ENCODE results near the gene IFNA13. TPM values are rescaled to one million over a fixed set of nuclear protein-coding genes. Genes with fewer than 3 reads are reported as not detected.

IFNA13 gene
- total RNA-seq = not detected

DNA sequence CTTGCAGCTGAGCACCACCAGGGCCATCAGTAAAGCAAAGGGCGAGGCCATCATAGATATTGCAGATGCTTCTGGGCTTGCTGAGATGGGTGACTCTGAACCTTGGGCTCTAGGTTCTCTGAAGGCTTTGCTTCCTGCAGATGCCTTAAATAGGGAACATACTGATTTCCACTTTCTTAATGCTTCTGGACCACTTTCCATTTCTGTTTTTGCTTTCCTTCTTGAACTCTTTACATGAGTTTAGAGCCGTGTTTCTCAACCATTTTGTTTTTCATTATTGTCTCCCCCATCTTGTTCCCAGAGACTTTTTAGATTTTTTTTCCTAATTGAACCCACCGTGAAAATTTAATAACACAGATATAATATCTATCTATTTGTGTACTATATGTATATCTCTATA lies at the start of gene IFNA13:
Gene IFNA13, minus strand, starts transcription at position 101 of the 400 bp plus-strand sequence. Its CDS starts 47 bp downstream, at position 54.
- DNase-seq = no peak
- H3K9me3 Mint-ChIP-seq = no peaks in the 10 kb centered on the region
- H3K4me1 Mint-ChIP-seq (ENCODE audit: low read depth) = no peaks in the 10 kb centered on the region
- no peaks in the 10 kb centered on the region for H3K36me3 Mint-ChIP-seq (ENCODE audit: insufficient read depth)
- no peak for ATAC-seq
- H3K4me3 Mint-ChIP-seq = no peak within 1 kb of the TSS
- peaks cover 17% of the 10 kb centered on the region for H3K27me3 Mint-ChIP-seq (ENCODE audit: low read depth)

DNA sequence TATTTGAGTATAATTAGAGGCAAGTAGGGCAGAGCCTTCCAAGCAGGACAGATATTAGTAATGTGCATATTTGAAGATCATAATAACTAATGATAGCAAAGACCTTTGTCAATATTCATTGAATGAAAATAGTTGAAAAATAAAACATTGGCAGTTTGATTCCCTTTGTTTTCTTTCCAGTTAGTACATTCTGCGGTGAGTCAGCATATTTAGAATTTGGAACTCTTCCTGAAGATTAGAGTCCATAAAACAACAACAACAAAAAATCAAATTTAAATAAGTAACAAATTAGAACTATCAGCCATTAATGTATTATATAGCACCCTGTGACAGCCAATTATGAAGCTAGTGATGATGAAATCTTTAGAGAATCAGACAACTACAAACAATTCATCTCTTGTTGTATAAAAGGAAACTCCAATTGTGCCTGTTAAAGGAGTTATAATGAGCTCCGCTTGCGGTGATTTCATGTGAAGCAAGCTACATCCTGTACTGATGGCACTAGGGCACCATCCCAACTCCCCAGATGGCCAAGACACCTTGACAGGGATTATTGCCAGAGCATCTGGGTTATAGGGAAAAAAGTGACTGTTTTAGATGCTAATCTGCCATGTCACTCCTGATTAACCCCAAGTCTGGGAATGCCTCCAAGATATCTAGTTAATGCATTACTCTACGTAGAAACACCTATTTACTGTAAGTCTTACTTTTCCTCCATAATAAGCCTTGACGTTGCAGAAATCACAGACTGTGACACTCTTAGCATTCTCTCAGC lies 47.8 kb upstream of the IFNA13 start:
- Mint-ChIP-seq H3K4me1 (ENCODE audit: low read depth) (peaks cover 2% of the 10 kb centered on the region), H3K9me3 (no peaks in the 10 kb centered on the region), H3K36me3 (ENCODE audit: insufficient read depth) (no peaks in the 10 kb centered on the region), H3K4me3 (no peak overlapping the region), H3K27me3 (ENCODE audit: low read depth) (peaks cover 4% of the 10 kb centered on the region)
- ATAC-seq (no peak), DNase-seq (no peak)

DNA sequence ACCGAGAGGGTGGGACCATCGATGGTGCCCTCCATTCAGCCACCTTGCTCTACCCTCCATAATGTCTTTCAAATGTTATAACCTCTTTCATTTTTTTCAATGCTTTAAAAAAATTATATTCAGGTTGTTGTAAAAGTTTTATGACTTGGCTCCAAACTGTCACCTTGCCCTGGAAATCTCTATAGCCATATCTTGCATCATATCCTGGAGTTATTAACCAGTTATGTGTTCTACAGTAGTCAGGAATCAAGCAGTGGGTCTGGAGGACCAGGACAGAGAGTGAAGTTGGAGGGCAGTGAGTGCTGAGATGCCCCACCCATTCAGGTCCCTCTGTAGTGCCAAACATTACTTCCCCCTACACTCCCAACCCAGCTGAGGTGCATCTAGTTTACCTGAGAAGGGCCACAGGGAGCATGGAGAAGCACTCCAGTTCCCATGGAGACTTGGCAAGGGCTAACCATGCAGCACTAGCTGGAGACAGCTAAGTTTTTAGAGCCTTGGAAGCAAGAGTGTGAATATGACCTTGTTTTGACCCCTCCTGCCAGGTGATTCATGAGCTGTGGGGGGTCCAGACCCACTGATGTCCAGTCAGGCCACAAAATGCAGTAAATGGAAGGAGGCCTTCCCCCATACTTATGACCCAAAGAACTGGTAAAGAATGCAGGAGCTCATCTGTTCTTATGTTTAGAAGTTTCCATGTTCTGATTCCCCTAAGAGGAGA lies 46.5 kb upstream of the IFNA13 start:
- H3K9me3 Mint-ChIP-seq = no peaks in the 10 kb centered on the region
- H3K4me1 Mint-ChIP-seq (ENCODE audit: low read depth) = peaks cover 2% of the 10 kb centered on the region

DNA sequence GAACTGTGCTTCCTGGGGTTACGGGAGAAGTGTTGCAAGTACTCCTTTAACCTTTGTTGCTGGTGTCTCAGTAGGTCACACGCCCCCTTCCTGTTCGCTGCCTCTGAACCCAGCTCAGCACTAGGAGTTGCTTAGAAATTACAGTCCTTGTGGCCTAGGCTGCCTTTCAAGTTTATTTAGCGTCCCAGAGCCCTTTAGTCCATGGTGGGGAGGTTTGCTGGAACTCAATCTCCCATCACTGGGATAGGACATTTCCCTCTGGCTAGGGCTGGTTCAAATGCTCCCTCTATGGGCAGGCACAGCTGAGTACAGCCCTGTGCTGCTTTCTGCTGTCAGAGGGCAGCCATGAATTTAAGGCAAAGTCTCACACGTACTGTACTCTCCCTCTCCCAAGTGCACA lies 45.8 kb upstream of the IFNA13 start:
- DNase-seq (no peak), ATAC-seq (peak; percentile 65 to 67)
- Mint-ChIP-seq H3K36me3 (ENCODE audit: insufficient read depth) (no peaks in the 10 kb centered on the region), H3K4me3 (no peak overlapping the region), H3K9me3 (no peaks in the 10 kb centered on the region), H3K4me1 (ENCODE audit: low read depth) (peaks cover 2% of the 10 kb centered on the region), H3K27me3 (ENCODE audit: low read depth) (peaks cover 8% of the 10 kb centered on the region)

More for the DNA sequence above, 46.5 kb upstream of the IFNA13 start:
- ATAC-seq (no peak), DNase-seq (no peak)
- H3K4me3 Mint-ChIP-seq = no peak overlapping the region
- H3K27me3 Mint-ChIP-seq (ENCODE audit: low read depth) = peaks cover 8% of the 10 kb centered on the region
- no peaks in the 10 kb centered on the region for H3K36me3 Mint-ChIP-seq (ENCODE audit: insufficient read depth)

DNA sequence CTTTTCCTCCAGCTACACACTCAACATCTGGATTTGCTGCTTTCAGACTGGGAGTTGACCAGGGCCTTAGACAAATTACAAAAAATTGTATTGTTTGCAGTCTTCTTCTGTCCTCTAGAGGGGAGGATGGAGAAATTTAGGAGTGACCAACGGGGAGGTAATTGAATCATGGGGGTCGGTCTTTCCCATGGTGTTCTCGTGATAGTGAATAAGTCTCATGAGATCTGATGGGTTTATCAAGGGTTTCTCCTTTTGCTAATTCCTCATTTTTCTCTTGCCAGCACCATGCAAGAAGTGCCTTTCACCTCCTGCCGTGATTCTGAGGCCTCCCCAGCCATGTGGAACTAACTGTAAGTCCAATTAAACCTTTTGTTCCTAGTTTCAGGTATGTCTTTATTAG lies 45.3 kb upstream of the IFNA13 start:
- H3K27me3 Mint-ChIP-seq (ENCODE audit: low read depth) = peaks cover 8% of the 10 kb centered on the region
- ATAC-seq = no peak
- H3K9me3 Mint-ChIP-seq = no peaks in the 10 kb centered on the region
- no peaks in the 10 kb centered on the region for H3K36me3 Mint-ChIP-seq (ENCODE audit: insufficient read depth)
- H3K4me1 Mint-ChIP-seq (ENCODE audit: low read depth) = peaks cover 2% of the 10 kb centered on the region
- DNase-seq = no peak
- no peak overlapping the region for H3K4me3 Mint-ChIP-seq

DNA sequence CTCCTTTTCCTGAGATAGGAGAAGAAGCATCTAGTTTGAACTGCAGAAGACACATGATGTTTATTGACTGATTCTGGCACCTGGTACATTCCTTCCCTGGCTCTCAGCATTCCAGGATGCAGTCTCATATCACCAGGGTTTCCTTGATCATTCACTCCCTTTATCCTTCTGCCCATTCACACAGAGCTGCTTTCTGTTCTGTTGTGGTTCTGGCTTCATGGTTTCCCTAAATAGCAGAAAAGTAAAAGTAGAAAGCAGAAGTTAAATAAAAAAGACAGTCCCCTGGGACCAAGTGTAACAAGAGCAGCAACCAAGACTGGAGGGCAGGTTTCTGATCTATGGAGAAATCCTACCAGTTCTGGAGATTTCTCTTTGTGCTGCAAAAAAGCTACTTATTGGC lies 44.2 kb upstream of the IFNA13 start:
- no peaks in the 10 kb centered on the region for H3K36me3 Mint-ChIP-seq (ENCODE audit: insufficient read depth)
- H3K9me3 Mint-ChIP-seq = no peaks in the 10 kb centered on the region
- no peak overlapping the region for H3K4me3 Mint-ChIP-seq
- ATAC-seq (no peak), DNase-seq (no peak)
- H3K27me3 Mint-ChIP-seq (ENCODE audit: low read depth) = peaks cover 8% of the 10 kb centered on the region
- H3K4me1 Mint-ChIP-seq (ENCODE audit: low read depth) = peaks cover 2% of the 10 kb centered on the region

DNA sequence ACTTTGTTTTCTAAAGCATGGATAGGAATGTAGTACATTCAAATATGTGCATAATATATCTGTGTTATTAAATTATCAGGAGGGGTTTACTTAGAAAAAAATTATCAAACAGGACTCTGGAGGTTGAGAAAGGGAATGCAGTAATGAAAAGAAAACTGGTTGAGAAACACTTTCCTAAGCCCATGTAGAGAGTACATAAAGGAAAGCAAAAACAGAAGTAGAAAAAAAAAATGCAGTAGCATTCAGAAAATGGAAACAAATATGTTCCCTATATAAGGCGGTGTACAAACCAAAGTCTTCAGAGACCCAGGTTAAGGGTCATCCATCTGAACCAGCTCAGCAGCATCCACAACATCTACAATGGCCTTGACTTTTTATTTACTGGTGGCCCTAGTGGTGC lies 41.0 kb upstream of the IFNA13 start, which contains the start of gene IFNA8:
Gene IFNA8, plus strand, starts transcription at position 301 of the 400 bp plus-strand sequence. Its CDS starts 60 bp downstream, at position 361.
- H3K4me1 Mint-ChIP-seq (ENCODE audit: low read depth) = peaks cover 2% of the 10 kb centered on the region
- no peaks in the 10 kb centered on the region for H3K36me3 Mint-ChIP-seq (ENCODE audit: insufficient read depth)
- H3K9me3 Mint-ChIP-seq = no peaks in the 10 kb centered on the region
- peaks cover 11% of the 10 kb centered on the region for H3K27me3 Mint-ChIP-seq (ENCODE audit: low read depth)
- DNase-seq = no peak
- ATAC-seq = no peak
- H3K4me3 Mint-ChIP-seq = no peak within 1 kb of the TSS

DNA sequence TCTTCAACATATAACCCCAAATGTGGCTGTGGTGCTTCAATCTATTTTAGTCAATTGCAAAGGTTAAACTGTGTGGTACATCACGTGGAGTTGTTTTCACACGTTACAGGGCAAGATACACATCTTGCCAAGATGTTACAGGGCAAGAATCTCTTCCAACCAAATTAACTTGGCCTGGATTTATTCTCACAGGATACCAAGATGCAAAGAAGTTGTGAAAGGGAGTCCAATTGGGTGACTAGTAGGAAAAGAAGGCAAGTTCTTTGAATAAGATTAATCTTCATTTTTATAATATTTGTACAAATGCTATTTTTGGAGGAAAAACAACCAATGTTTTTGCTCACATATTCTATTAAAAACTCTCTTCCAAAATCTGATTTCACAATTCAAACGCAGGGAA lies 36.3 kb upstream of the IFNA13 start:
- Mint-ChIP-seq H3K4me3 (no peak overlapping the region), H3K36me3 (ENCODE audit: insufficient read depth) (no peaks in the 10 kb centered on the region)
- no peak for ATAC-seq

DNA sequence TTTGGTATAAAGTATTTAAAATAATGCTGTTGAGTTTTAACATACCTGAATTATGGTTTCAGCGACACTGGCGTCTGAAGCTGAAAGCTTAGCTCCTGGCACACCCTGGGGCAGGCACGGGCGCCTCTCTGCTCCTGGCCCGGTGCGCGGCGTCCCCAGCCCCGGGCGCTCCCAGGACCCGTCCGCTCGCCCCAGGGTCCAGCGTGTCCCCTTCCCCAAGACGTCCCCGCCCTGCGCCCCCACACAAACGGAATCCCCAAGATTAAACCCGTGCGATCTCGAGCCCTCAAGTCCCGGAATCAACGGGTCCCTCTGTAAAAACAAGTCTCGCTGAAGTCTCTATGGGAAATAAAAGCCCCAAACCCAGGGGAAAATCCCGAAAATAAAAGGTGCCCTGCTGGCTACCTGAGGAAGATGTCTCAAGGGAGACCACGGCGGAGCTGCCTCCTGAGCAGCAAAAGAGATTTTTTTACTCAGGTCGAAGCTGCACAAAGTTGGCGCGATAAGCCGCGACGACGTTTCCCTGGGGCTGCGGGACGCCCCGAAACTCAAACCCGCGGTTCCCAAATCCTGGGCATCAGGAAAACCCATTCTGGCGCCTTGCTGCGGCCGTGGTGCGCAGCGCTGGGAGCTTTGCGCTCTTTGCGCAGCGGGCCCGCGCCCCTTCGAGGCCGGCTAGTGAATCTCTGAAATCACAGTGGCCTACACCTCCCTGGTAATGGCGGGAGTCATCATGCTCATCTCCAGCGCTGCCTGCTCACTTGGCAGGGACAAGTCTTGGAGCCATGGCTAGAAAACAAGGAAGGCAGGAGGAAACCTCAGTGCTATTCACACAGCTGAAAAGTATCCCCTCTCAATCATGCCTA lies 34.8 kb upstream of the IFNA13 start:
- Mint-ChIP-seq H3K36me3 (ENCODE audit: insufficient read depth) (no peaks in the 10 kb centered on the region), H3K4me1 (ENCODE audit: low read depth) (peaks cover 10% of the 10 kb centered on the region), H3K27me3 (ENCODE audit: low read depth) (peaks cover 45% of the 10 kb centered on the region), H3K9me3 (no peaks in the 10 kb centered on the region), H3K4me3 (peak overlapping the region; percentile 46)
- DNase-seq (no peak), ATAC-seq (peak; percentile 65 to 71)

More for the DNA sequence above, 36.3 kb upstream of the IFNA13 start:
- Mint-ChIP-seq H3K4me1 (ENCODE audit: low read depth) (peaks cover 10% of the 10 kb centered on the region), H3K27me3 (ENCODE audit: low read depth) (peaks cover 34% of the 10 kb centered on the region), H3K9me3 (no peaks in the 10 kb centered on the region)
- DNase-seq = no peak

DNA sequence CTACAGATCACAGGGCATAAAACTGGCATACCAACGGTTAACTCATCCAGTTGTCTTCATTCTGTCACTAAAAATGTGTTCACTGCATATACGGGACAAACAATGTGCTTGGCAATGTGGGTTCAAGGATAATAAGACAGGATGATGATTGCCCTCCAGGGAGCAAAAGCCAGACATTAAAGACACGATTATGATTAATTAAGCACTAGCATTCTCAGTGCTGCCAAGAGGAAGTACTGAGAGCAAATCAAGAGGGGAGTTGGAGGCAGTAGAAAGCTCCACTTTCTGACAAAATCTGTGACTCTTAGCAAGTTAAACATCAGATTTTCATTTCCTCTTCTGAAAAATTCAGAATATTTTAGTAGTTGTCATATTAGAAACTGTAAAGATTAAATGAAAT lies 32.1 kb upstream of the IFNA13 start:
- Mint-ChIP-seq H3K9me3 (no peaks in the 10 kb centered on the region), H3K27me3 (ENCODE audit: low read depth) (peaks cover 66% of the 10 kb centered on the region), H3K4me3 (no peak overlapping the region), H3K36me3 (ENCODE audit: insufficient read depth) (no peaks in the 10 kb centered on the region), H3K4me1 (ENCODE audit: low read depth) (peaks cover 18% of the 10 kb centered on the region)
- DNase-seq (no peak), ATAC-seq (no peak)

DNA sequence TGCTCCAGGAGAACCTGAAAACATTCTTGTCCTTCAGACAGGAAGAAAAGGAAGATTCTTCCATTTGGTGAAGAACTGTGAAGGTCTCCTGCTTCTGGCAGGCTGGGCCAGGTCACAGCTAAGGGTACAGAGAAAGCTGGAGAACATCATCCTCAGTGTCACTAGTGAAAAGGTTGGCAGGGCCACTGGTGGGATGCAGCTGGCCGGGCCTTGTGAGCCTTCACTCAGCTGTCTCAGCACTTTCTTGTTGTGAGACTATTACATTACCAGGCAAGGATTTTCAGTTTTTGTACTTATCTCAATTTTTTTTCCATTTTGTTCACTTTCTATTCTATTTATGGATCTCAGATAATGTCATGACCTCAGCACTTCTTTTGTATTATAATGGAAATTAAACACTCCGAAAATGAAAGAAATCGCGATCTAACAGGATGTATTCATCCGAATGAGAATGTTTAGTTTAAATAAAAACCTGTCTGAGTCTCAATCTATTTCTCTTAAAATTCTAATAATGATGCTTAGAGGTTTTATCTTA lies 31.2 kb upstream of the IFNA13 start:
- no peak overlapping the region for H3K4me3 Mint-ChIP-seq
- H3K36me3 Mint-ChIP-seq (ENCODE audit: insufficient read depth) = no peaks in the 10 kb centered on the region
- H3K27me3 Mint-ChIP-seq (ENCODE audit: low read depth) = peaks cover 61% of the 10 kb centered on the region
- DNase-seq (no peak), ATAC-seq (no peak)
- no peaks in the 10 kb centered on the region for H3K9me3 Mint-ChIP-seq
- H3K4me1 Mint-ChIP-seq (ENCODE audit: low read depth) = peaks cover 18% of the 10 kb centered on the region

DNA sequence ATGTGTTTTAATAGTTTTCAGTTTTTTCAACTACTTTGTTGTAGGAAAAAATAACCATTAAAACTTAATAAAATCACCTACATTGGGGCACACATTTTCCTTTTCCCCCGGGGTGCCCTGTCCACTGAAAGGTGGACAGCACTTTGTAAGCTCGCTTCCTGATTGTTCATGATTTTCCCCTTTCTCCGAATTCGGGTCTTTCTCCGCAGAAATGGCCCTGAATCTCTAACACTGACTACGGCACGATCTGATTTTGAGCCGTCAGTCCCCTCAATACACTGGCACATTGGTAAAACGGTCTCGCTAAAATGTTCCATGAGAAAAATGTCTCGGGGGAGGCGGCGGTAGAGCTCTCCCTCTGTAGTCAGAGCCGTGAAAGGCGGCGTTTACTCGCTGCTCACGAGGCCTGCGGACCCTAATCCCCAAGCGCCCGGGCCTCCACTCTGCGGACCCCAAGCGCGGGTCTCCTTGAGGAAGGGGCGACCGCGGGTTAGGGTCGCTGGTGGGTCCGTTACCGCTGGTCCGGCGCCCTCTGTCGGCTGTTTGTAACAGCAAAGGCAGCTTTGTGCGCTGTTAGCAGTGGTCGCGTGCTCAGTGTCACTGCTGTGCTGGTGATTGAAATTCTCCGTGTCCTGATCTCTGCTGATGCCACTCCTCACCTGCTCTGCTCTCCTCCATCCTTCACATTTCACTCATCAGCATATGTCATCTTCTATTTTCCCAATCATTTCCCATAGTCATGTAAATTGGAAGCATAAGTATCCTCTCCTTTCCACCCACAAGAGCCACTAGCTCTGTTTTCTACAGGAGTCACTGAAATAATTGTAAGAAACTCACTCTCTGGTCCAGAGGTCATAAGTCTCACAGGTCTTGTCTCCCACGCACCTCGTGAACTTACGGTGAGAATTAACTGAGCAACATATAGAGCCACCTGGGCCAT lies 28.2 kb upstream of the IFNA13 start:
- Mint-ChIP-seq H3K4me1 (ENCODE audit: low read depth) (peaks cover 10% of the 10 kb centered on the region), H3K27me3 (ENCODE audit: low read depth) (peaks cover 65% of the 10 kb centered on the region), H3K4me3 (peak overlapping the region; percentile 74), H3K36me3 (ENCODE audit: insufficient read depth) (no peaks in the 10 kb centered on the region), H3K9me3 (no peaks in the 10 kb centered on the region)
- DNase-seq (peak; percentile 59), ATAC-seq (peak; percentile 73 to 81)

DNA sequence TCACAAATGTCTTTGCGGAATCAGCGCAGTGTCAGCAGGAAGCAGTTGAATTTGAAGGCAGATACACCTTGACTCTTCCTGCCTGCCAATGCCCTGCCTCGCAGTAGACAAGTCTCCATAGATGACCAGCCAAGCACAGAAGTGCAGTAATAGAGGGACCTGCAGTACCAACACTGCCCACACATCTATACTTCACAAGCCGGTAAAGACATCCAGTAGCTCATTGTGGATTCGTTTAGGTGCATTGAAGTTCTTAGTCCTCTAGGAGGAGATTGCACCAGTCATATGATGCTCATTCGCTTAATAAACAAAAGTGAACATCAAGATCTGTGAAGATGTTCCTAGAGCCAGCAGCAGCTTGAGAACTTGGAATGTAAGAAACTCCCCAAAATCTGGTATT lies 24.4 kb upstream of the IFNA13 start:
- no peaks in the 10 kb centered on the region for H3K9me3 Mint-ChIP-seq
- peaks cover 70% of the 10 kb centered on the region for H3K27me3 Mint-ChIP-seq (ENCODE audit: low read depth)
- peaks cover 8% of the 10 kb centered on the region for H3K4me1 Mint-ChIP-seq (ENCODE audit: low read depth)
- no peak overlapping the region for H3K4me3 Mint-ChIP-seq
- ATAC-seq (peak; percentile 59 to 68), DNase-seq (no peak)
- H3K36me3 Mint-ChIP-seq (ENCODE audit: insufficient read depth) = no peaks in the 10 kb centered on the region

All from activated T-cell treated with anti-CD3 and anti-CD28 coated beads, Interleukin-2, amount 50 U/mL, for 4 hours (primary cell).